NCI-H1092 treated with DMSO at 0.1 percent for 48 hours (cell line): Measurements from ENCODE around the gene ITFG1.

ENCODE experiments used
- DNase-seq: peaks from one replicate; lab custom pipeline; 2025; lab: John Stamatoyannopoulos, UW

The ITFG1 gene

GRCh38 chr16:47460711-47461597, at the start of gene ITFG1, which contains the start of gene PHKB:
Gene ITFG1, minus strand, starts transcription at chr16:47461063. Its CDS starts 18 bp downstream, at chr16:47461045.
Gene PHKB, plus strand, starts transcription at chr16:47461331. Its CDS starts 20 bp downstream, at chr16:47461351.
- DNase-seq: peak; percentile 92

- DNase-seq: no peak
Measured at GRCh38 chr16:47507701-47508100, 46.8 kb upstream of the ITFG1 start.

- no peak for DNase-seq
Measured at GRCh38 chr16:47506800-47507199, 45.9 kb upstream of the ITFG1 start.

- DNase-seq: no peak
Measured at GRCh38 chr16:47504599-47504998, 43.7 kb upstream of the ITFG1 start.

GRCh38 chr16:47503936-47504335, 43.1 kb upstream of the ITFG1 start:
- no peak for DNase-seq

- no peak for DNase-seq
Measured at GRCh38 chr16:47499700-47500264, 38.9 kb upstream of the ITFG1 start.

GRCh38 chr16:47499080-47499699, 38.3 kb upstream of the ITFG1 start:
- no peak for DNase-seq

- no peak for DNase-seq
Measured at GRCh38 chr16:47493381-47494337, 32.8 kb upstream of the ITFG1 start.

- DNase-seq: no peak
Measured at GRCh38 chr16:47492428-47493377, 31.8 kb upstream of the ITFG1 start.

- DNase-seq: no peak
Measured at GRCh38 chr16:47492036-47492427, 31.2 kb upstream of the ITFG1 start.

- DNase-seq: no peak
Measured at GRCh38 chr16:47490471-47490870, 29.6 kb upstream of the ITFG1 start.

GRCh38 chr16:47488051-47488450, 27.2 kb upstream of the ITFG1 start:
- no peak for DNase-seq

GRCh38 chr16:47486856-47487255, 26.0 kb upstream of the ITFG1 start:
- no peak for DNase-seq

- DNase-seq: no peak
Measured at GRCh38 chr16:47483616-47484015, 22.8 kb upstream of the ITFG1 start.

GRCh38 chr16:47481698-47482374, 21.0 kb upstream of the ITFG1 start:
- no peak for DNase-seq

- DNase-seq: no peak
Measured at GRCh38 chr16:47480410-47480809, 19.5 kb upstream of the ITFG1 start.

GRCh38 chr16:47477679-47478078, 16.8 kb upstream of the ITFG1 start:
- DNase-seq: no peak

- DNase-seq: no peak
Measured at GRCh38 chr16:47476654-47477345, 15.9 kb upstream of the ITFG1 start.

- no peak for DNase-seq
Measured at GRCh38 chr16:47475786-47476185, 14.9 kb upstream of the ITFG1 start.
